Lung (tissue), 12 donors: ENCODE data around the gene UBL3. TPM values are rescaled to one million over a fixed set of nuclear protein-coding genes. Genes with fewer than 3 reads are reported as not detected.

Source experiments
- ATAC-seq: fragments of 200-7000 bp; cut with Tn5 transposase; one replicate; pipeline ENCODE4 v1.9.1; 2020; ENCODE audit warnings: moderate number of reproducible peaks; ENCODE audit not compliant: insufficient read depth, low FRiP score
- DNase-seq, 3 donors: peaks; one replicate each; pipeline ENCODE4 v3.0.0-alpha.2; 2013 to 2017
- H3K27ac ChIP-seq, 2 donors: one replicate each; pipeline ENCODE4 v1.5.1; 2013; ENCODE audit warnings: mild to moderate bottlenecking in 2 of 2, moderate library complexity in 2 of 2, control low read depth in 1 of 2, inconsistent platforms in 1 of 2, low read depth in 1 of 2, low read length in 1 of 2
- H3K27me3 ChIP-seq, 3 donors: one replicate each; pipeline ENCODE4 v1.5.1; 2013; ENCODE audit warnings: low read length in 2 of 3; ENCODE audit not compliant: control insufficient read depth in 3 of 3, insufficient read depth in 3 of 3
- H3K36me3 ChIP-seq, 4 donors: one replicate each; pipeline ENCODE4 v1.5.1; 2013; ENCODE audit warnings: low read length in 4 of 4, mild to moderate bottlenecking in 1 of 4, moderate library complexity in 1 of 4; ENCODE audit not compliant: control insufficient read depth in 4 of 4, insufficient read depth in 4 of 4
- H3K4me1 ChIP-seq, 5 donors: one replicate each; pipeline ENCODE4 v1.5.1; 2013; ENCODE audit warnings: low read length in 5 of 5, mild to moderate bottlenecking in 2 of 5, moderate library complexity in 1 of 5; ENCODE audit not compliant: control insufficient read depth in 5 of 5, insufficient read depth in 5 of 5
- H3K4me3 ChIP-seq: one replicate; pipeline ENCODE4 v1.5.1; 2013; ENCODE audit warnings: mild to moderate bottlenecking, control low read depth, moderate library complexity
- H3K9ac ChIP-seq, 2 donors: one replicate each; pipeline ENCODE4 v1.5.1; 2013; ENCODE audit warnings: low read length in 2 of 2, control low read depth in 1 of 2; ENCODE audit not compliant: insufficient read depth in 1 of 2
- H3K9me3 ChIP-seq, 4 donors: one replicate each; pipeline ENCODE4 v1.5.1; 2013; ENCODE audit warnings: low read length in 3 of 4, mild to moderate bottlenecking in 1 of 4, moderate library complexity in 1 of 4; ENCODE audit not compliant: control insufficient read depth in 4 of 4, insufficient read depth in 3 of 4
- WGBS, 2 donors: extraction: QIAGEN DNeasy Blood & Tissue Kit; methylation state at CpG; one replicate each; pipeline ENCODE4 v1.1.7; 2013; 5-methylcytosine and 5-hydroxymethylcytosine counted together
- polyA plus RNA-seq, 2 donors: library from polyadenylated mRNA; stranded (reverse); fragments of 200-250 nt; gene quantifications; one replicate each; pipeline ENCODE4 v1.2.1, GENCODE V29; 2013
- total RNA-seq, 2 donors: library from RNA; depleted of rRNA in 1 of 2; stranded (reverse); fragments of >200 nt in 1 of 2; gene quantifications; one replicate each; pipeline ENCODE4 v1.2.1, GENCODE V29; 2014 to 2021
- TF ChIP-seq, protein P1 (sequence below): IDR thresholded peaks from 2 replicates; pipeline ENCODE4 v1.5.1; 2012; ENCODE audit warnings: mild to moderate bottlenecking; ENCODE audit errors: control extremely low read depth, extremely low read depth
- donor health status: control.
- donor health status: control.
- donor health status: Bipolar disorder and iron deficiency.
- donor health status: healthy.
- donor health status: DM: yes; HTN: yes; CAD: no.

The UBL3 gene
- total and polyA plus RNA-seq, 4 donors = 19.6 to 58.2 (median 33.7) TPM

DNA sequence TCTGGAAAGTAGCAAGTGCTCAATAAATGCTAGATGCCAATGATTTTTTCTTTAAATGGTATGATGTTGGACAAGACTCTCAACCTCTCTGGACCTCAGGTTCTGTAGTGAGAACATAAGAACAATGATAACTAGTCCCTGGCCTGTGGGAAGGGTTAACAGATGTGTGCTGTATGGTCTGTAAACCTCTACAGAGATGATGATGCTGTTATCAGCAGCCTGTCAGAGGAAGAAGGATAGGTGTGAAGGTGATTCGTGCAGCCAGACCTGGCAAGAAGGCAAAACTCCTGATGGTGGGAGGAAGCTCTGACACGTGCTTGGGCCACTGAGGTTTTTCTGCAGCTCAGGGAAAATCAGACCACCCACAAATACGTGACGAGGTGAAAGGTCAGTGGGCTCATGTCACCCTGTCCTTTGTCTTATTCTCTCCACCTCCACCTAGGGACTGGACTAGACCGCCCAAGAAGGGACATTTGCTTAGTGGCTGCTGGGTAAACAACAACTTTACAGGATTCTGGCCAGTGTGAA, 36.7 kb upstream of the UBL3 start:
- H3K9me3 ChIP-seq = no peaks in the 10 kb centered on the region
- ATAC-seq = no peak
- H3K9ac ChIP-seq = no peak overlapping the region
- TF ChIP-seq, protein P1, sequence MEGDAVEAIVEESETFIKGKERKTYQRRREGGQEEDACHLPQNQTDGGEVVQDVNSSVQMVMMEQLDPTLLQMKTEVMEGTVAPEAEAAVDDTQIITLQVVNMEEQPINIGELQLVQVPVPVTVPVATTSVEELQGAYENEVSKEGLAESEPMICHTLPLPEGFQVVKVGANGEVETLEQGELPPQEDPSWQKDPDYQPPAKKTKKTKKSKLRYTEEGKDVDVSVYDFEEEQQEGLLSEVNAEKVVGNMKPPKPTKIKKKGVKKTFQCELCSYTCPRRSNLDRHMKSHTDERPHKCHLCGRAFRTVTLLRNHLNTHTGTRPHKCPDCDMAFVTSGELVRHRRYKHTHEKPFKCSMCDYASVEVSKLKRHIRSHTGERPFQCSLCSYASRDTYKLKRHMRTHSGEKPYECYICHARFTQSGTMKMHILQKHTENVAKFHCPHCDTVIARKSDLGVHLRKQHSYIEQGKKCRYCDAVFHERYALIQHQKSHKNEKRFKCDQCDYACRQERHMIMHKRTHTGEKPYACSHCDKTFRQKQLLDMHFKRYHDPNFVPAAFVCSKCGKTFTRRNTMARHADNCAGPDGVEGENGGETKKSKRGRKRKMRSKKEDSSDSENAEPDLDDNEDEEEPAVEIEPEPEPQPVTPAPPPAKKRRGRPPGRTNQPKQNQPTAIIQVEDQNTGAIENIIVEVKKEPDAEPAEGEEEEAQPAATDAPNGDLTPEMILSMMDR = no peak
- 76 to 86% methylated on average over 5 of the region's 5 CpGs for WGBS, 2 donors
- H3K36me3 ChIP-seq = no peaks in the 10 kb centered on the region
- DNase-seq = no peak
- H3K27me3 ChIP-seq = no peaks in the 10 kb centered on the region
- H3K4me1 ChIP-seq = peaks cover 0 to 3% (median 0%) of the 10 kb centered on the region in 5 donors
- H3K27ac ChIP-seq = no peak overlapping the region
- no peak overlapping the region for H3K4me3 ChIP-seq

DNA sequence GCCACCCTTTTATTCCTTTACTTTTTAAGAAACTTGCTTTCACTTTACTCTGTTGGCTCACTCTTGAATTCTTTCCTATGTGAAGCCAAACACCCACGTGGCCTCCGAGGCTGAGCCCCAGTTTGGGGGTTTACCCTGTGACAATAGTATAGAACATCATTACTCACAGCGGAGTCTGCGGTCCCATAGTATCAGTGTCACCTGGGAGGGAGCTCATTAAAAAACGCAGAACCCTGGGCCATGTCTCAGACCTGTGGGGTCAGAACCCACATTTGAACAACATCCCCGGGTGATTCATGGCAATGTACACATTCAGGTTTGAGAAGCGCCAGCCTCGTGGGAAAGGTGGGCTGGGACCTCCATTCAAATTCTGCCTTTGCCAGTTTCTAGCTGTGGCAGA, 36.0 kb upstream of the UBL3 start:
- Histone ChIP-seq H3K4me3 (no peak overlapping the region), H3K9me3 (no peaks in the 10 kb centered on the region), H3K4me1 (peaks cover 0 to 3% (median 0%) of the 10 kb centered on the region in 5 donors), H3K27me3 (no peaks in the 10 kb centered on the region), H3K36me3 (no peaks in the 10 kb centered on the region), H3K9ac (no peak overlapping the region), H3K27ac (no peak overlapping the region)
- ATAC-seq (no peak), DNase-seq (no peak)
- TF ChIP-seq, protein P1 = no peak
- 85 to 92% methylated on average over 8 of the region's 8 CpGs for WGBS, 2 donors

DNA sequence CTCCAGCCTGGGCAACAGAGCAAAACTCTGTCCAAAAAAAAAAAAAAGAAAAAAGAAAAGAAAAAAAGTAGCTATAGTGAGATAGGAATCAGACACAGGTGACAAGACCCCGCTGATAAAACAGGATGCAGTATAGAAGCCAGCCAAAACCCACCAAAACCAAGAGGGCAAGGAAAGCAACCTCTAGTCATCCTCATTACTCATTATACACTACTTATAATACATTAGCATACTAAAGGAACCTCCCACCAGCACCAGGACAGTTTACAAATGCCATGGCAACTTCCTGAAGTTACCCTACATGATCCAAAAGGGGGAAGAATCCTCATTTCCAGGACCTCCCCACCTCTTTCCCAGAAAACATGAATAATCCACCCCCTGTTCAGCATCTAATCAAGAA, 35.6 kb upstream of the UBL3 start:
- Histone ChIP-seq H3K9me3 (no peaks in the 10 kb centered on the region), H3K9ac (no peak overlapping the region), H3K27ac (no peak overlapping the region), H3K27me3 (no peaks in the 10 kb centered on the region), H3K4me3 (no peak overlapping the region), H3K4me1 (peaks cover 0 to 3% (median 0%) of the 10 kb centered on the region in 5 donors), H3K36me3 (no peaks in the 10 kb centered on the region)
- DNase-seq (no peak), ATAC-seq (no peak)
- 84 to 89% methylated on average over 1 of the region's 1 CpG for WGBS, 2 donors
- TF ChIP-seq, protein P1 = no peak
